ENCODE data around the gene SLC44A5.

- no peak for TF ChIP-seq POLR2A (IDR thresholded peaks at IDR 0.05; ENCODE audit: low read length)
- TF ChIP-seq GATA1 (IDR thresholded peaks at IDR 0.05; ENCODE audit: low read depth, low read length): no peak
Measured at GRCh38 chr1:75341537-75341936, 269.4 kb downstream of the SLC44A5 start.

Data from erythroblast (primary cell).